Naive B cell (primary cell): ENCODE results near the gene ANO6. TPM values are rescaled to one million over a fixed set of nuclear protein-coding genes. Genes with fewer than 3 reads are reported as not detected.
A peak's percentile ranks its signal among the peaks of the same experiment; 100 is the strongest.

Source experiments
- ATAC-seq, 2 donors: fragments of 150-1000 bp; cut with Tn5 transposase; 2 replicates each; pipeline ENCODE4 v1.10.0; 2021; ENCODE audit warnings: low read depth in 2 of 2, mild to moderate bottlenecking in 2 of 2, moderate library complexity in 2 of 2
- DNase-seq: peaks from one replicate; pipeline ENCODE4 v3.0.0; 2022
- H3K27ac Mint-ChIP-seq, 6 donors: one replicate each; pipeline ENCODE4 v1.8.0; 2020 to 2022; ENCODE audit warnings: mild to moderate bottlenecking in 6 of 6, mixed read lengths in 6 of 6, moderate library complexity in 5 of 6, inconsistent platforms in 2 of 6
- H3K27me3 Mint-ChIP-seq, 3 donors: one replicate each; pipeline ENCODE4 v1.8.0; 2021 to 2022; ENCODE audit warnings: mixed read lengths in 3 of 3, mild to moderate bottlenecking in 1 of 3
- H3K36me3 Mint-ChIP-seq, 2 donors: one replicate each; pipeline ENCODE4 v1.8.0; 2020 to 2022; ENCODE audit warnings: mixed read lengths in 2 of 2, inconsistent platforms in 1 of 2, mild to moderate bottlenecking in 1 of 2
- H3K4me1 Mint-ChIP-seq, 3 donors: one replicate each; pipeline ENCODE4 v1.8.0; 2020 to 2022; ENCODE audit warnings: mixed read lengths in 3 of 3, inconsistent platforms in 1 of 3, mild to moderate bottlenecking in 1 of 3, moderate library complexity in 1 of 3
- H3K4me3 Mint-ChIP-seq, 8 donors: one replicate each; pipeline ENCODE4 v1.8.0; 2020 to 2022; ENCODE audit warnings: mild to moderate bottlenecking in 8 of 8, mixed read lengths in 8 of 8, moderate library complexity in 8 of 8, inconsistent platforms in 2 of 8
- H3K9me3 Mint-ChIP-seq, 7 donors: one replicate each; pipeline ENCODE4 v1.8.0; 2020 to 2022; ENCODE audit warnings: mixed read lengths in 7 of 7, mild to moderate bottlenecking in 5 of 7, inconsistent platforms in 2 of 7, moderate library complexity in 1 of 7
- polyA plus RNA-seq, 6 donors: library from polyadenylated mRNA; unstranded; fragments of 300-500 nt; fragmentation: Illumina TruSeq; gene quantifications; one replicate each; pipeline ENCODE4 v1.2.3, GENCODE V29; 2021; ENCODE audit warnings: low read depth in 6 of 6

Gene ANO6
- polyA plus RNA-seq, 6 donors from 2014 or later = 13.8 to 26.9 (median 19.3) TPM

GRCh38 chr12:45407981-45408728, 192.3 kb downstream of the ANO6 start:
- Mint-ChIP-seq H3K27ac (peak overlapping the region in 1 of 6 donors; percentile 11), H3K36me3 (peaks cover 24 to 31% of the 10 kb centered on the region in 2 donors), H3K9me3 (no peaks in the 10 kb centered on the region), H3K27me3 (no peaks in the 10 kb centered on the region), H3K4me3 (no peak overlapping the region), H3K4me1 (no peaks in the 10 kb centered on the region)
- ATAC-seq = no peak
- DNase-seq = no peak

GRCh38 chr12:45408729-45409114, 192.8 kb downstream of the ANO6 start:
- no peak for ATAC-seq
- Mint-ChIP-seq H3K9me3 (no peaks in the 10 kb centered on the region), H3K27me3 (no peaks in the 10 kb centered on the region), H3K4me3 (no peak overlapping the region), H3K36me3 (peaks cover 24 to 28% of the 10 kb centered on the region in 2 donors), H3K27ac (no peak overlapping the region), H3K4me1 (no peaks in the 10 kb centered on the region)
- no peak for DNase-seq

DNA sequence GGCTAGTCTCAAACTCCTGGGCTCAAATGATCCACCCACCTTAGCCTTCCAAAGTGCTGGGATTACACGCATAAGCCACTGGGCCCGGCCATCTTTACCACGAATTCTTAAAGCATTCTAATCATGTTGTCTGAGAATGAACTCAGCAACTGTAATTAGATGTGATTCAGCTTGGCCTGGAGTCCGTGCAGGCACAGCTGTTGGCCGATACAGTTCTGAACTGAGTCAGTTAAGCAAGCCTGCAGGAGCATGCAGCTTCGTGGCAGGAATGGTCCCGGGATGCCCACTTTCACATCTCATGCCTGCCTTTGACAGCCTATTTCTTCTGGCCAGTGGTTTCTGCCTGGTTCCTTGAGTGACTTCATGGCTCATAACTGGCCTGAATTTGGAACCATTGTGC, 194.1 kb downstream of the ANO6 start:
- DNase-seq (no peak), ATAC-seq (no peak)
- peak overlapping the region in 1 of 8 donors; percentile 5 for H3K4me3 Mint-ChIP-seq
- no peaks in the 10 kb centered on the region for H3K9me3 Mint-ChIP-seq
- H3K27ac Mint-ChIP-seq = no peak overlapping the region
- H3K27me3 Mint-ChIP-seq = no peaks in the 10 kb centered on the region
- H3K36me3 Mint-ChIP-seq = peaks cover 16 to 21% of the 10 kb centered on the region in 2 donors
- no peaks in the 10 kb centered on the region for H3K4me1 Mint-ChIP-seq

- Mint-ChIP-seq H3K4me3 (no peak overlapping the region), H3K27me3 (no peaks in the 10 kb centered on the region), H3K4me1 (peaks cover 0 to 6% (median 0%) of the 10 kb centered on the region in 3 donors), H3K36me3 (peaks cover 14 to 24% of the 10 kb centered on the region in 2 donors), H3K27ac (peak overlapping the region in 1 of 6 donors; percentile 24), H3K9me3 (no peaks in the 10 kb centered on the region)
- DNase-seq (no peak), ATAC-seq (no peak)
These were observed 195.7 kb downstream of the ANO6 start for GRCh38 chr12:45411626-45412025.

- H3K36me3 Mint-ChIP-seq = peaks cover 7 to 15% of the 10 kb centered on the region in 2 donors
- no peaks in the 10 kb centered on the region for H3K27me3 Mint-ChIP-seq
- ATAC-seq = peak; percentile 33 to 56
- H3K9me3 Mint-ChIP-seq = no peaks in the 10 kb centered on the region
- peak overlapping the region in 1 of 6 donors; percentile 27 for H3K27ac Mint-ChIP-seq
- no peak for DNase-seq
- H3K4me3 Mint-ChIP-seq = no peak overlapping the region
- peaks cover 0 to 6% (median 0%) of the 10 kb centered on the region in 3 donors for H3K4me1 Mint-ChIP-seq
These were observed 199.5 kb downstream of the ANO6 start for GRCh38 chr12:45415393-45415817.

- Mint-ChIP-seq H3K4me3 (no peak overlapping the region), H3K27ac (no peak overlapping the region), H3K9me3 (no peaks in the 10 kb centered on the region), H3K27me3 (no peaks in the 10 kb centered on the region), H3K4me1 (peaks cover 0 to 6% (median 0%) of the 10 kb centered on the region in 3 donors), H3K36me3 (peaks cover 7 to 15% of the 10 kb centered on the region in 2 donors)
- DNase-seq (no peak), ATAC-seq (no peak)
These were observed 200.2 kb downstream of the ANO6 start for GRCh38 chr12:45416126-45416525.

- Mint-ChIP-seq H3K36me3 (peaks cover 7 to 23% of the 10 kb centered on the region in 2 donors), H3K27me3 (no peaks in the 10 kb centered on the region), H3K4me3 (no peak overlapping the region), H3K4me1 (peaks cover 0 to 6% (median 0%) of the 10 kb centered on the region in 3 donors), H3K9me3 (no peaks in the 10 kb centered on the region), H3K27ac (no peak overlapping the region)
- no peak for DNase-seq
- no peak for ATAC-seq
These were observed 202.6 kb downstream of the ANO6 start for GRCh38 chr12:45418520-45418919.

GRCh38 chr12:45419317-45419814, 203.5 kb downstream of the ANO6 start:
- H3K4me3 Mint-ChIP-seq = no peak overlapping the region
- peak overlapping the region in 1 of 6 donors; percentile 20 for H3K27ac Mint-ChIP-seq
- peaks cover 0 to 6% (median 4%) of the 10 kb centered on the region in 3 donors for H3K4me1 Mint-ChIP-seq
- DNase-seq (no peak), ATAC-seq (no peak)
- H3K36me3 Mint-ChIP-seq = peaks cover 14 to 30% of the 10 kb centered on the region in 2 donors
- H3K9me3 Mint-ChIP-seq = no peaks in the 10 kb centered on the region
- H3K27me3 Mint-ChIP-seq = no peaks in the 10 kb centered on the region

GRCh38 chr12:45421736-45422135, 205.8 kb downstream of the ANO6 start:
- Mint-ChIP-seq H3K27ac (peak overlapping the region in 1 of 6 donors; percentile 47), H3K9me3 (peaks cover 0 to 4% (median 0%) of the 10 kb centered on the region in 7 donors), H3K4me1 (peaks cover 0 to 4% (median 0%) of the 10 kb centered on the region in 3 donors), H3K36me3 (peaks cover 20 to 51% of the 10 kb centered on the region in 2 donors), H3K4me3 (no peak overlapping the region), H3K27me3 (no peaks in the 10 kb centered on the region)
- ATAC-seq = no peak
- no peak for DNase-seq

DNA sequence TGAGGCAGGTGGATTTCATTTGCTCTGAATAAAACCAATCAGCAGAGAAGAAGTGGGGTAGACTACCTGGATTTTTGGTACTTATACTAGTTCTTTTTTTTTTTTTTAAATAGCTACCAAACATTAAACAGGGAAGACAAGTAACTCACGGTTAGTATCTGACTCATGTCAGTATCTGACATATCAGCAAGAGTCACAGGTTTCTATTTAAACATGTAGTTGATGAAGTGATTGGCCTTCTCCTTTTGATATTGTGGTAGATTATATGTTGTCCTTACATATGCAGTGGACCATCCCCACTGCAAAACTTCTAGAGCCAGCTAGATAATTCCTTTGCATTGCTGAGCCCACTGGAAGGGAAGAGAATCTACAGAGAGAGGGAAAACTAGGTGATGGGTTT, 208.0 kb downstream of the ANO6 start:
- H3K36me3 Mint-ChIP-seq = peaks cover 29 to 54% of the 10 kb centered on the region in 2 donors

GRCh38 chr12:45425426-45425825, 209.5 kb downstream of the ANO6 start:
- ATAC-seq (no peak), DNase-seq (no peak)
- H3K4me3 Mint-ChIP-seq = no peak overlapping the region
- H3K9me3 Mint-ChIP-seq = peaks cover 0 to 8% (median 0%) of the 10 kb centered on the region in 7 donors
- peaks cover 29 to 45% of the 10 kb centered on the region in 2 donors for H3K36me3 Mint-ChIP-seq
- no peaks in the 10 kb centered on the region for H3K27me3 Mint-ChIP-seq
- H3K27ac Mint-ChIP-seq = peak overlapping the region in 1 of 6 donors; percentile 25
- H3K4me1 Mint-ChIP-seq = peaks cover 0 to 4% (median 3%) of the 10 kb centered on the region in 3 donors

More for the DNA sequence above, 208.0 kb downstream of the ANO6 start:
- Mint-ChIP-seq H3K9me3 (peaks cover 0 to 8% (median 0%) of the 10 kb centered on the region in 7 donors), H3K27me3 (no peaks in the 10 kb centered on the region), H3K4me3 (no peak overlapping the region), H3K27ac (no peak overlapping the region), H3K4me1 (peaks cover 0 to 4% (median 0%) of the 10 kb centered on the region in 3 donors)
- ATAC-seq (no peak), DNase-seq (no peak)

DNA sequence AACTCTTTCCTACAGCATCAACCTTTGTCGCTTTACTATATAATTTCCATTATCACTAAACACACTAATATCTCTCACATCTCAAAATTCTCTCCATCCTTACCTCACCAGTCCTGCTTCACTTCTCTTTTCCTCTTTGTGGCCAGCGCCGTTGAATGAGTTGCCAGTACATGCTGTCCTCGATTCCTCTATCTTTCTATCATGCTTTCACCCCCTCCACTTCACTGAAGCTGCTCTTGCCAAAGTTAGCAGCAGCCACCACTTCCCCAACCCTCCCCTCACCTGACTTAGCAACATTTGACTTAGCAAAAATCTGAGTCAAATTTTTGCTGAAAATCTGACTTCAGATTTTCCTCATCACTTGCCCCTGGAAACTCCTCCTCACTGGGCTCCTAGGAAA, 210.4 kb downstream of the ANO6 start:
- peaks cover 0 to 4% (median 3%) of the 10 kb centered on the region in 3 donors for H3K4me1 Mint-ChIP-seq
- ATAC-seq (no peak), DNase-seq (no peak)
- no peak overlapping the region for H3K4me3 Mint-ChIP-seq
- no peaks in the 10 kb centered on the region for H3K27me3 Mint-ChIP-seq
- peaks cover 33 to 45% of the 10 kb centered on the region in 2 donors for H3K36me3 Mint-ChIP-seq
- peak overlapping the region in 2 of 6 donors; percentile 12 to 53 for H3K27ac Mint-ChIP-seq
- H3K9me3 Mint-ChIP-seq = peaks cover 0 to 8% (median 0%) of the 10 kb centered on the region in 7 donors

DNA sequence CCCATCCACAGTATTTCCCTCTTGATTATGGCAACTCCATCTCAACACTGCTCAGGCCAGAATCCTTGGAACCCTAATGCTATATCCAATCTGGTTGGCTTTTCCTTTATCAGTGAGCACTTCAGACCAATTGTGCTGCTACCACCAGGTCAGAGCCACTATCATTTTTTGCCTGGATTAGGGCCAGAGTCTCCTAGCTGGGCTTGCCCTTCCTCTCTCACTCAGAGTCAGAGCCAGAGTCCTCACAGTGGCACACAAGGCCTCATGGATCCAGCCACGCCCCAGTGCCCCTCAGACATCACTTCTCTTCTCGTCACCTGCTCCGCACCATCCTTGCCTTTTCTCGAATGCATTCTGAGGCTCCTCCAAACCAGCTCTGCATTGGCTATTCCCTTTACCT, 211.1 kb downstream of the ANO6 start:
- peak overlapping the region in 2 of 6 donors; percentile 16 to 45 for H3K27ac Mint-ChIP-seq

DNA sequence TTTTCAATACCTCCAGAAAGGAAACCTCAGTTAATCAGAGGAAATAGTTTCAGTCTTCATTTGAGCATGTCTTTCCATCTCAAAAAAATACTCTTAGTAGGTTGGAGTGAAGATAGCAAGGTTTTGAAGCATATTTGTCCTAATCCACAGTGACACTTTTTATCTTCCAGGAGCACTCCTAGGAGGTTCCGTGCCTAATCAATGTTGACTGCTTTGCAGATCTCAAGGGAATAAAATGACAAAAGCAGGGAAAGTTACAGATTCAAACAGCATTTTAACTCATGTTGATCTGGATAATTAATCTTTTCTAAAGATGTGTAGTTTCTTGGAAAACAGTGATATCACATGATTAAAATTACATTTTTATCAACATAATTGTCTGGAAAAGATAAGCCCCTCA, 213.9 kb downstream of the ANO6 start:
- no peak overlapping the region for H3K4me3 Mint-ChIP-seq
- H3K27ac Mint-ChIP-seq = no peak overlapping the region
- ATAC-seq = no peak
- H3K4me1 Mint-ChIP-seq = peaks cover 0 to 3% (median 0%) of the 10 kb centered on the region in 3 donors
- no peaks in the 10 kb centered on the region for H3K27me3 Mint-ChIP-seq
- H3K9me3 Mint-ChIP-seq = peaks cover 0 to 8% (median 0%) of the 10 kb centered on the region in 7 donors
- H3K36me3 Mint-ChIP-seq = peaks cover 27% of the 10 kb centered on the region in 2 donors
- no peak for DNase-seq

More for the DNA sequence above, 211.1 kb downstream of the ANO6 start:
- no peak for DNase-seq
- no peaks in the 10 kb centered on the region for H3K27me3 Mint-ChIP-seq
- no peak for ATAC-seq
- H3K4me1 Mint-ChIP-seq = peaks cover 0 to 4% (median 3%) of the 10 kb centered on the region in 3 donors
- H3K4me3 Mint-ChIP-seq = no peak overlapping the region
- peaks cover 0 to 8% (median 0%) of the 10 kb centered on the region in 7 donors for H3K9me3 Mint-ChIP-seq
- peaks cover 38 to 45% of the 10 kb centered on the region in 2 donors for H3K36me3 Mint-ChIP-seq
